ENCODE data around the gene RRP1B.

DNA sequence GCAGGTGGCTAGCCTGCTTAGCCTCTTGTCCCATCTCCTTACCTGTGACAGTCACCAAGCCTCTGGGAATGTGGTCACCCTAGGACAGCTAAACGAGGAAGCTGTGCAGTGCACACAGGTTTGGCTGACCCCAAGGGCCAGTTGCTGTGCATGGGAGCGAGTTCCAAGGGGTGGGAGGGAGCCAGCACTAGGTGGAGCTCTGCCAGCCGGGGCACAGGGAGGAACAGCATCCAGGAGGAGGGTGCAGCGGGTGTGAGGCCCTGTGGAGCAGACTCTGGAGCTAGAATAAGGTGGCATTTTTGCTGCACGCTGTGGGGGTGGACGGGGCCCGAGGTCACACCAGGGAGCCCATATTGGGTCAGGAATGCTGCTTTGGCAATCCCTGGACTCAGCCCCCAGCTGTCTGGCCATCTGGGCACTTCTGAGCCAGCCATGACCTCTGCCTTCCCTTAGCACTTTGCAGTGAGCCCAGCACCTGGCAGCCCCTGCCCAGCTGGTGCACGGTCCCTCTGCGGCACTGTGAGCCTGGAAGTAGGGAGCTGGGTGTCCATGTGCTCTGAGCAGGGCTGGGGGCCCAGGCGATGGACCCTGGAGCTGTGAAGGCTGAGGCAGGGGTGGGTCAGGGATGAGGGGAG is 68.3 kb downstream of the RRP1B start:
- TF ChIP-seq EZH2 (IDR thresholded peaks at IDR 0.05): no peak
- TF ChIP-seq, protein P1, sequence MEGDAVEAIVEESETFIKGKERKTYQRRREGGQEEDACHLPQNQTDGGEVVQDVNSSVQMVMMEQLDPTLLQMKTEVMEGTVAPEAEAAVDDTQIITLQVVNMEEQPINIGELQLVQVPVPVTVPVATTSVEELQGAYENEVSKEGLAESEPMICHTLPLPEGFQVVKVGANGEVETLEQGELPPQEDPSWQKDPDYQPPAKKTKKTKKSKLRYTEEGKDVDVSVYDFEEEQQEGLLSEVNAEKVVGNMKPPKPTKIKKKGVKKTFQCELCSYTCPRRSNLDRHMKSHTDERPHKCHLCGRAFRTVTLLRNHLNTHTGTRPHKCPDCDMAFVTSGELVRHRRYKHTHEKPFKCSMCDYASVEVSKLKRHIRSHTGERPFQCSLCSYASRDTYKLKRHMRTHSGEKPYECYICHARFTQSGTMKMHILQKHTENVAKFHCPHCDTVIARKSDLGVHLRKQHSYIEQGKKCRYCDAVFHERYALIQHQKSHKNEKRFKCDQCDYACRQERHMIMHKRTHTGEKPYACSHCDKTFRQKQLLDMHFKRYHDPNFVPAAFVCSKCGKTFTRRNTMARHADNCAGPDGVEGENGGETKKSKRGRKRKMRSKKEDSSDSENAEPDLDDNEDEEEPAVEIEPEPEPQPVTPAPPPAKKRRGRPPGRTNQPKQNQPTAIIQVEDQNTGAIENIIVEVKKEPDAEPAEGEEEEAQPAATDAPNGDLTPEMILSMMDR (IDR thresholded peaks at IDR 0.05): peak; percentile 10

All from neural progenitor cell (in vitro differentiated cells).